ENCODE results near the gene SVBP.
A peak's percentile ranks its signal among the peaks of the same experiment; 100 is the strongest.

DNA sequence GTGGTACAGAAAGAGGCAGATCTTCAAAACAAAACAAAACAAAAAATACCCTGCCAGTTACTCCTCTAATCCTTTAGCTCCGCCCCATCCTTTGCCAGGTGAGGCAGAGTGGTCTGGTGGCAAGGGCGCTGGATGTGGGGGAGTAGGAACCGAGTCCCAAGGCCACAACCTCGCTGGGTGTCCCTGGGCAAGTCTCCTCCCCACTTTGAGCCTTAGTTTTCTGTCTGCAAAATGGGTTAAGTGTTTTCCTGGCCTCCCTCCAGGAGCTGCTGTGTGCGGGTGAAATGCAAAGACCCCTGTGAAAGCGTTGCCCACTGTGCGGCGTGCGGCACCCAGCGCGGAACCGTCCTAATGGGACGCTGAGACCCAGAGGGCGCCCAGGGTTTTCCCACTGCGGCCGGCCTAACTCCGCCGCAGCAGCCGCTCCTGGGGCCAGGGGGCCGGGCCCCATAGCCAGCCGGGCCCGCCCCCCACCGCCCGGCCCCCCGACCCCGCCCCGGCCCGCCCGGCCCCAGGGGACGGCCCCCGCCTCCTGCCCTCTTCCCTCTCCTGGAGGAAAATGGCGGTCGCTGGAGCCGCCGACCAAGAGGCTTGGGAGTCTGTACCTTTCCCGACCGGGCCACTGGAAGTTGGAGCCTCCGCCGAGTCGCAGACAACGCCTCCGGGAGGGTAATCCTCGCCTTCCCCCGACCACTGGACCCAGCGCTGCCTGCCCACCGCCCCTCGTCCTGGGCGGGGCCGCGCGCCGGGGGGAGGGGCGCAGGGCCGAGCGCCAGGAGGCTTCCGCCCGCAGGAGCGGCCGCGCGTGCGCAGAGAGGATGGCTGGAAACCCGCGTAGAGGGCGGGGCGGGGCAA is at the start of gene SVBP, which contains the start of gene ERMAP:
- TF ChIP-seq POLR2A (IDR thresholded peaks at IDR 0.05) (no peak), CTCF (IDR thresholded peaks at IDR 0.05) (no peak), EP300 (IDR thresholded peaks at IDR 0.05) (no peak), POLR2AphosphoS5 (IDR thresholded peaks at IDR 0.05) (peak in 2 of 3 donors; percentile 47 to 81)
